ENCODE measurements around the gene GALNT9.

DNA sequence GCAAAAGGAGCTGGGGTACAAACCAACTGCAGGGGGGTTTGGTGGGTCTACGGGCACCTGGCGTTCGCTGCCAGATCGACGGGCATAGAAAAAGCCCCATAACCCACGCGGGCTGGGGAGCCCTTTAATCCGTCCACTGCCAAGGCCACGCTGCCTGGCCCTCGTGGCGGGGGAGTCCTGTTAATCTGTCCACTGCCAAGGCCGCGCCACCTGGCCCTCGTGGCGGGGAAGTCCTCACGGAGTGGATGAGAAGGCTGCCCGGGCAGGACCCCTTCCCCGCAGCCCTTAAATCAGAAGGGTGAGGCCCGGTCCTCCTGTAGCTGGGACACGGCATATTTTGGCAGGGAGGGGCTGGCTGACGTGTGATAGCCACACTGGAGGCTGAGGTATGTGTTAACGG lies 99.0 kb downstream of the GALNT9 start:
- TF ChIP-seq CTCF (IDR thresholded peaks at IDR 0.05) (no peak), POLR2A (IDR thresholded peaks at IDR 0.05) (no peak)
